CD4-positive, alpha-beta T cell treated with Interleukin-15 for 4 hours (primary cell): ENCODE measurements around the gene TRMT61A.

Experiments
- DNase-seq: peaks from one replicate; pipeline ENCODE4 v3.0.0-alpha.2; 2020; ENCODE audit warnings: low spot score

Gene TRMT61A

GRCh38 chr14:103568952-103569351 lies 40.0 kb downstream of the TRMT61A start:
- DNase-seq: no peak

GRCh38 chr14:103569408-103569807 lies 40.4 kb downstream of the TRMT61A start:
- DNase-seq: no peak

- DNase-seq: no peak
Measured at GRCh38 chr14:103574104-103574503, 45.1 kb downstream of the TRMT61A start.

- DNase-seq: no peak
Measured at GRCh38 chr14:103574707-103575285, 45.8 kb downstream of the TRMT61A start.

- no peak for DNase-seq
Measured at GRCh38 chr14:103576371-103577024, 47.5 kb downstream of the TRMT61A start.

GRCh38 chr14:103578401-103579075 lies 49.5 kb downstream of the TRMT61A start:
- DNase-seq: no peak

- no peak for DNase-seq
Measured at GRCh38 chr14:103581206-103581605, 52.2 kb downstream of the TRMT61A start.

GRCh38 chr14:103581954-103582703 lies 53.1 kb downstream of the TRMT61A start:
- no peak for DNase-seq

- DNase-seq: no peak
Measured at GRCh38 chr14:103584326-103584915, 55.4 kb downstream of the TRMT61A start.
